Stimulated activated CD8-positive, alpha-beta memory T cell treated with anti-CD3 and anti-CD28 coated beads, Interleukin-2, amount 100 ng/mL, for 48 hours (primary cell): ENCODE measurements around the gene TMEM187.
A peak's percentile ranks its signal among the peaks of the same experiment; 100 is the strongest.

Experiments
- DNase-seq, 2 donors: peaks; one replicate each; pipeline ENCODE4 v3.0.0-alpha.2; 2020; ENCODE audit warnings: low read depth in 2 of 2

TMEM187 gene

DNA sequence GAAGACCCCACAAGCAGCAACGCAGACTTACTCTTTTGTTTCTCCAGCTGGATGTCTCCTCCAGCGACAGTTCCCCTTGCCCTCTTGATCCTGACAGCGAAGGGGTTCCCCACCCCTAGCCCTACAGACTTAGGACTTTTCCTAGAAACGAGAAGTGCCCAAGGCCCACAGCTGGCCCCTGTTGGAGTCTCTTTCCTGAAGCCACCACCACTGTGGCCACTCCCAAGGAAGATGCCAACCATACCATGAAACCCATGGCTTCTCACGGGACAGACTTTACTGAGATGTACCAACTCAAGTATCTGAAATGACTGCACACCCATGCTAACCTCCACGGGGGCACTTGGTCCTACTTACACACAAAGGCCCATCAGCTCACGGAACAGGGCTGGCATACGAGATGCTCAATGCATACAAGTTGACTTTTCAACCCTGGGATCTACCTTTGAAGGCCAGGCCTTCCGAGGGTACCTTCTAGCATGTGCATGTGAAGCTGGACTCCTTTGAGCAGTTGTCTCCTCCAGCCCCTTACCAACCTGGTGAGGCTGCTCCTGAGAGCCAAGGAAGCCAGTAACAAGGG is 48.1 kb downstream of the TMEM187 start:
- DNase-seq, result no peak

DNA sequence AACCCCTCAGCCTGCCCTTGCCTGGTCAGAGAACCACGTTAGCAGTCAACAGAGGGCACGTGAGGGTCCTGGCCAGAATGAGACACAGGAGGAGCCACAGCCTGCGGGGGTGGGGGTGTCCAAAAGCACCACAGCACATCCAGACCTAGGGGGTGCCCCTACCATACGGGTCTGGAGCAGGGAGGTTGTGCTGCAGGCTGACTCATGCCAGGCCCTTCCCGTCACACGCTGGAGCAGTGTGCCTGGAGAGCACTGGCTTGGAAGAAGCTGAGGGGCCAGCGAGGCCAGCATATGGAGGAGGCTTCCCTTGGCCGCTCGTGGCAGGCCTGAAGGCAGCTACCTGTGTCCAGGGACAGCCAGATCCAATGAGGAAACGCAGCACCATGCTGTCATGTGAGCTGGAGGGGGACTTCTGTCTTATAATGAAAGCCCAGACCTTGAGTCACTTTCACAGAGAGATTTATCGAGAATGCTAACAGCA is 48.6 kb downstream of the TMEM187 start:
- DNase-seq, result peak in 1 of 2 donors; percentile 13

DNA sequence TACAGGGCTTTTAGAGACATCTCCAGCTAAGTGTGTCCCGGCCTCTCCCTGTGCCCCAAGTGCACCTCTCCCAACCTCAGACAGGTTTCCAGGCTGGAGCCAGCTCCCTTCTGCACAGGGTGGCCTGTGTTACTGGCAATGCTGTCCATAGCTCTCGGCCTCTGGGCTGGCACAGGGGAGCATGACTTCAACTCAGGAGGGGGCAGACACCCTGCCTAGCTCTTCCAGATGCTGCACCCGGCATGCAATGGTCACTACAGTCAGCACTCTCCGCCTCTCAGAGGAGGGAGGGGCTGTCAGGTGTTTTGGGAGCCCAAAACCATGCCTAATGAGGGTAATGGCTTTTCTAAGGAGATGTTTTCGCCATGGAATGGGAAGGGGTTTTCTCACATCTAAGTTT is 49.6 kb downstream of the TMEM187 start:
- DNase-seq, result no peak

DNA sequence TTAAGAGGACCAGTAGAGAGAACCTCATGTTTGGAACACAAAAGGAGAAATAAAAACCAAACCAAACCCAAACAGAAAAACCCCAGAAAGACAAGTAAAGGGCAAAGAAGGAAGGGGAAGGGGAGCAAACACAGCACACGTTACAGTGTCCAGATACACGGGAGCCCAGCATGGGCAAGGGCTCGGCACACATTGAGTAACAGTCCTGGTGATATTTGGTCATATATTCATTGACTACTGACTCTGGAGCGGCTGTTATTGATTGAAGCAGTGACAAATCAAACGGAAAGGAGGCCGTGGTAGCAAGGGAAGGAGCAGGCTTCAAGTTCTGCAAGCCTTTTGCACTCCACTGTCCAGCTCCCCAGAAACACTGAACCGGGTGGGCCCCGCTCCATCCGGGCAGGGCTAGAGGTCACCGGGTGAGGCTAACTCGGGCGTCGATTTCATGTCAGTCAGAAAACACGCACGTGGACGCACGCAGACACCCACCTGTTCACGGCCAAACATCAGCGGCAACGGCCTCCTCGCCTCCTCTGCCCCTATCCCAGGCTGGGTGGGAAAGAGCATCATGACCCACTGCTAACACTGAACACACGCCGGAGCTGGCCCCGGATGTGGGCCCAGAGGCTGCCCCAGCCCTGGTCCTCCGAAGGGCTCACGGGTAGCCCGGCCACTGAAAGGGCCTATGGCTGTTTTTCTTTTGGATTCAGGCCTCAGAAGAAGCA is 50.9 kb downstream of the TMEM187 start:
- no peak for DNase-seq

DNA sequence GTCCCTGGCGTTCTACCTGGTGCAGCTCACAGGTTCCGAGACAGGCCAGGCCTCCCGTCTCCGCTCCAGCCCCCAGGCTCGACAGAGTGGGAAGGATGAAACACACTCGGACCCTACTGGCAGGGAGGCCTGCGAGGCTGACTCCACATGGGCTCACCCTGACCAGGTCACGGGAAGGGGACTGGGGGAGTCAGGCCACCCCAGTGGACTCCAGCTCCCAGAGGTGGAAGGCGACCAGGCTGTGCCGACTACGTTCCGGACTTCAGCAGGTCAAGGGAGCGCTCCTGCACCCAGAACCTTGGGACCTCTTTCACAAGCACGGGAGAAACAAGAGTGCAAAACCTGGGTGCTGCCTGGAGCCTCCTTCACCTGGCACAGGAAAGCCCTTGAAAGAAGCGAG is 51.7 kb downstream of the TMEM187 start:
- DNase-seq, result no peak

DNA sequence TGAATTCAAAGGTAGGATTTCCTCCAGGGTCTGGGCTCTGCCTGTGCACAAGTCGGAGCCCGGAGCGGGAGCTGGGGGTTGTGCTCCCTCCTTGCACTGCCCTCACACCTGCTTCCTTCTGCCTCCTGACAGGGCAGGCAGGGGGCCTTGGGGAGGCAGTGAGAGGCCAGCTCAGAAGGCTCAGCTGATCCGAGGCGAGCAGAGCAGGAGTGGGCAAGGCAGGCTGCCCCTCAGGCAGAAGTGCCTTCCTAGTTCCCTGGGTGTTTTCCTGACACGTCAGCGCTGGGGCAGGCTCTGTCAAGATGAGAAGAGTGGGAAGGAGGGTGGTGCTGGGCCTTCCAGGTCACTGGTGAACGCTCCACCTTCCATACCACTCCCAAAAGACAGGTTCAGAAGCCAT is 52.7 kb downstream of the TMEM187 start:
- no peak for DNase-seq

DNA sequence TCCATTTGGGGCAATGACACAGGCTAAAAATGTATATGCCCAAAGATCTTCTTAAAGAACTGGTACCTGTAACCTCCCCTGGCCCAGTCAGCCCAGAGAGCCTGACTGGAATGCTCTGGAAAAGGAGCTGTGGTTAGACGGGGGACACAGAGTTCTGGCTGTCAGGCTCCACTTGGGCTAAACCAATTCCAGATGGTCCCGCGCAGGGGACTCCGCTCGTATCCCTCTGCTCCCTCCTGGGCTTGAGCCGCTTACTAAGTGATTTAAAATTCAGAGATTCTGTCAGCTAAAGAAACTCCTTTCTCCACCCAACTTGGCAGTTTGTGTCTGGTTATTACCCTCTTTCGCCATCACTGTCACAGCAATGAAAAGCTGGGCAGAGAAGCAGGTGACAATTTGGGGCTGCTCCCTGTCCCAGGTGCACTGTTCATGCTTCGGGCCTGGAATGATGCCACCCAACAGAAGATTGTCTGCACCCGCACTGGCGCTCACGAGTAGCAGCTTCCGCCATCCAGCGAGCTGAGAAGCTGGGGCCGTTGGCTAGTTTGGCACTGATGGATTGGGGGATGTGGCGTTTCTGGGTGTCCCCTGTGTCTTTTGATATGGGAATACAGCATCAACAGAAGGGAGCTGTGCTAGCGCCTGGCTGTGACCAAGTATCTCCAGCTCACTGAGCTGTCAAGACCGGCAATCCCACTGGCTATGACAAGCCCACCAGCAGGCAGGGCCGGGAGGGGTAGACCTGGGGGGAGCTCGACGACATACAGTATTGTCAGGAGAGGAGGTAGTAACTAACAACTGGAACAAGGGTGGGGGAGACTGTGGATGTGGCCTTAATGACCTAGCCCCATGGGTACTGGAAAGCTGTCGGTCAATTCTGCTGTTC is 53.8 kb downstream of the TMEM187 start:
- DNase-seq, result no peak

DNA sequence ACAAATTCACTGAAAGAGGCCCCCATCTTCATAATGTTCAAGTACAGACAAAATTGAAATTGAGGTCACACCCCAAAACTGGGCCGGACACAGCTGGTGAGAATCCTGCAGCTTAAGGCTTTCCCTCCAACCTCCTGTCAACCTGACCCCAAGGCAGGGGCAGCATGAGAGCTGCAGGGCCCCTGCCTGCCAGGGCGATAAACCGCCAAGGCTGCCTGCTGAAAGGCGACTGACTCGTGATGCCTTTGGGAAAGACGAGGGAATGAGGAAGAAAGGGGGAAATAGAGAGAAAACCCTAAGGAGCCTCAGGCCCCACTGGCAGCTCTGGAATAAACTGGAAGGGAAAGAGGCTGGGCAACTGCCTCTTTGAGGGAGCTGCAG is 54.5 kb downstream of the TMEM187 start:
- DNase-seq, result no peak

DNA sequence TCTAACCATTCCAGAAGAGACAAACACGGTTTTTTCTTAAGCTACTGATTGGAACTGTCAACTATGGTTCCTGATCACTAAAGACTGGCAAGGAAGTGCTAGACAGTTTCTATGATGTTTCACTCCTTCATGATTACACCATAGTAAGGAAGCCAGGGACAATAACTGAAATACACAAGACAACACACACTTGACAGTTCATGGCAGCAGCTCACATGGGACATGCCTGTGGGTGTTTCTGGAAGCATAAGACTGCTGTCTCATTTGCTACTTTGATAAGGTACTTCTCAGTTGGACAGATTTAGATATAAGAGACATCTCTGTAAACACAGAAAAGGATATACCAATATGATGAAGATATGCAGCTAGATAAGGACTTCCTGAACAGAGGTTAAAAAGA is 55.4 kb downstream of the TMEM187 start:
- no peak for DNase-seq

DNA sequence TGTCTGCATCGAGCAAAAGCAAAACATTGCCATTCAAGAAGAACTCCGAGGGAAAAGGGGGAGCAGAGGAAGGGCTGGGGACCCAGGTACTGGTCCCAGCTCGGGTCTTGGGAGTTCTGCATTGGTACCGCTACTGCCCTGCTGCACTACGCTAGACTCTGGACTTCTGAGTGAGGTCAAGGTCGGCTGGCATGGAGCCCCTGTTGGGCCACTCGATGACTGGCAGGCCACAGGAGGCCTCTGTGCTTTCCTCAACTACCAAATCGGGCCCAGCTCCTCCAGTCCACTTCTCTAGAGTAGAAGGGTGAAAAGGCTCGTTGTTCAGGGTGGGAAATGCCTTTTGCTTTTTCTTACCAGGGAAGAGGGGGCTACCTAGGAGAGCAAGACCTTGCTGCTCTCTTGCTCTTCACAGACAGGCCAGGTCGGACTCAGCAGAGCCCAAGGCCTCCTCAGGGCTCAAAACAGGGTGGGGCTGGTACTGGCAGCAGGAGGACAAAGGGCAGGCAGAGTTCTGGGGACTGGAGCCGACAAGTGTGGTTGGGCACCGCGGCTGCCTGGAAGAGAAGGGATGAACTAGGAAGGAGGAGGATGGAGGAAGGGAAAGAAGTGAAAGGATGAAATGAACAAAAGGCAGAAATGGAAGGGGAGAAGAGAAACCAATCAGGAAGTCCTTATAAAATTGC is 56.1 kb downstream of the TMEM187 start:
- DNase-seq, result no peak

DNA sequence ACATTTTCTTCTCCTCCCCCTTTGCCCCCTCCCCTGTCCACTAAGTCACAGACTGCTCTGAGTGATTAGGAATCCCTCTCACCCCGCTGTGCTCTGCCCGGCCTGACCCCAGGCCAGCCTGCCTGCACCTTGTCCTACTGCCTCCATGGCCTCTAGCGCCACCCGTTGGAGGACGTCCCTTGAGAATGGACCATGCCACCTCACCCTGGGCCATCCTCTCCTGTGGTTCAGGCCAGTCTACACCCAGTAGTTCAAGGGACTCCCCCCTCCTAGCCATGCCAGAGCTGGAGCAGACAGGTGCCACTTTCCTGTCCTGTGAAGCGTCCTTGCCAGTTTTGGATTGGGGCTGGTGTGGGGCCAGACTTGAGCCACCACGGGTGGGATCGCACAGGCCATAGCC is 56.9 kb downstream of the TMEM187 start:
- DNase-seq, result no peak

DNA sequence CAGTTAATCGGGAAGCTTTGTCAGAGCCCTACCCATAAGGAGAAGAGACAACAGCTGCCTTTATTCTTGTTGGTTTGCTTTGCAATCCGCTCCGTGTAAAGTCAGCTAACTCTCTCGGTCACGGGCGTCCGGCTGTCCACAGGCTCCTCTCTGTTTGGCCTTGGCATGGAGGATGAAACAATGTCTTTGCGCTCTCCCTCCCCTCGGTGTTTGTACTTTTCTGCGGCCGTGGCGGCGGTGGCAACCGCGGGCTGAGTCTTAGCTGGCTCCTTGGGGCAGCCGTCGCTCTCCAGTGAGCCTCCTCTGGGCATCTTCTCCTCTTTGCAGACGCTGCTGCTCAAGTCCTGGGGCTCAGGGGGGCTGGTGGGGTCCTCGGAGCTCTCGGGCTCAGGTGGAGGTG is 57.7 kb downstream of the TMEM187 start:
- DNase-seq, result no peak

DNA sequence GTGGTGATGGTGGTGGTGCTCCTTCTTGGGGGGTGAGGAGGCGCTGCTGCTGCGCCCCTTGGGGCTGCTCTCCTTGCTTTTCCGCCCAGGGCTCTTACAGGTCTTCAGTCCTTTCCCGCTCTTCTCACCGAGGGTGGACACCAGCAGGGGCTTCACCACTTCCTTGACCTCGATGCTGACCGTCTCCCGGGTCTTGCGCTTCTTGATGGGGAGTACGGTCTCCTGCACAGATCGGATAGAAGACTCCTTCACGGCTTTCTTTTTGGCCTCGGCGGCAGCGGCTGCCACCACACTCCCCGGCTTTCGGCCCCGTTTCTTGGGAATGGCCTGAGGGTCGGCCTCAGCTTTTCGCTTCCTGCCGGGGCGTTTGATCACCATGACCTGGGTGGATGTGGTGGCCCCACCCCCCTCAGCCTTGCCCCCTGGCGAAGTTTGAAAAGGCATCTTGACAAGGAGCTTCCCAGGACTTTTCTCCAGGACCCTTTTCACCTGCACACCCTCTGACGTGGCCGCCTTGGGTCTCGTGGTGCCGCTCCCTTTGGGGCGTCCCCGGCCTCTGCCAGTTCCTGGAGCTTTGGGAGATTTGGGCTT is 58.3 kb downstream of the TMEM187 start:
- DNase-seq, result no peak

DNA sequence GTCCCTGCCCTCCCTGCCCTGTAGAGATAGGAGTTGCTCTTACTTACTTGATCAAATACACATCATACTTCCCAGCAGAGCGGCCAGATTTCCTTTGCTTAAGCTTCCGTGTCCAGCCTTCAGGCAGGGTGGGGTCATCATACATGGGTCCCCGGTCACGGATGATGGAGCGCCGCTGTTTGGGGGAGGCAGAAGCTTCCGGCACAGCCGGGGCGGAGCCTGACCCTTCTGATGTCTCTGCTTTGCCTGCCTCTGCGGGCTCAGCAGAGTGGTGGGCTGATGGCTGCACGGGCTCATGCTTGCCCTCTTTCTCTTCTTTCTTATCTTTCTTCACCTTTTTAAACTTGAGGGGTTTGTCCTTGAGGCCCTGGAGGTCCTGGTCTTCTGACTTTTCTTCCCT is 59.6 kb downstream of the TMEM187 start:
- no peak for DNase-seq

DNA sequence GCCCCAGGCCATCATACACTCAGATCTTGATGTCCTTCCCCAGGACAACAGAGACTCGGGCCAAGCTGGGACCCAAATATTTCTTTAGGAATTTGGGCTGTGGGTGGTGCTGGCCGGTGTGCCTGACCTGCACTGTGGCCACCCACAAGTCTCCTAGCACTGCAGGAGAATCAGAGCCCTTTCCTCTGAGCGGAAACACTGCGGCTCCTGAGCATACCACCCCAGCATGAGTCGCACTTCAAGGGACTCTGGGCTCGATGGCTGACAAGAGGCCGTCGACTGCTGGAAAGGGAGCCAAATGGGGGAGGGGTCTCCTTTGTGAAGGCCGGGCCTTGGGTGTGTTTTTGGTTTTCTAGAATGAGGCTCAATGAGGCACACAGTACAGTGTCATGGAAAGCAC is 60.1 kb downstream of the TMEM187 start:
- DNase-seq, result no peak
